Mucosa of descending colon (tissue), 3 donors: ENCODE data around the gene NF2. TPM values are rescaled to one million over a fixed set of nuclear protein-coding genes. Genes with fewer than 3 reads are reported as not detected.
A peak's percentile ranks its signal among the peaks of the same experiment; 100 is the strongest.

ENCODE experiments used
- ATAC-seq: fragments of 200-7000 bp; cut with Tn5 transposase; one replicate; pipeline ENCODE4 v1.9.1; 2020; ENCODE audit warnings: mild to moderate bottlenecking, moderate library complexity
- DNase-seq, 3 donors: peaks; one replicate each; pipeline ENCODE4 v3.0.0-alpha.2; 2020
- H3K36me3 ChIP-seq: fragments of 200-600 bp; one replicate; pipeline ENCODE4 v1.8.0; 2021; ENCODE audit warnings: low read depth, mild to moderate bottlenecking
- H3K4me1 ChIP-seq: fragments of 200-600 bp; one replicate; pipeline ENCODE4 v1.8.0; 2021; ENCODE audit warnings: low read depth, mild to moderate bottlenecking
- H3K4me3 ChIP-seq: fragments of 200-600 bp; one replicate; pipeline ENCODE4 v1.8.0; 2021; ENCODE audit warnings: mild to moderate bottlenecking
- H3K9me3 ChIP-seq: fragments of 200-600 bp; one replicate; pipeline ENCODE4 v1.8.0; 2021; ENCODE audit warnings: mild to moderate bottlenecking
- CTCF ChIP-seq: fragments of 200-600 bp; IDR thresholded peaks from one replicate; pipeline ENCODE4 v1.8.0; 2022; ENCODE audit warnings: antibody characterized with exemption, mild to moderate bottlenecking
- intact Hi-C, 2 donors: fragments of 100-400 bp; cut with DNase I in 1 of 2; cut with micrococcal nuclease in 1 of 2; formaldehyde crosslinking; loops; one replicate each; pipeline versions ENCODE4 v1.11.0 to v1.11.1; 2022; cut with DNase I, micrococcal nuclease
- total RNA-seq, 3 donors: library from RNA; stranded (reverse); fragmentation: NEBNext Ultra II Directional in 2 of 3; extraction: Animal tissue kit (Norgen Biotek cat#: 25700) in 2 of 3; gene quantifications; one replicate each; pipeline versions ENCODE4 v1.2.1 to v1.2.4, GENCODE V29; 2021 to 2023
- donor health status: DM: no; HTN: no; CAD: no; lungs with moderate emphysema.
- donor health status: DM: no; HTN: no; CAD: no.
- donor health status: DM: no; HTN: yes; CAD: no.

The NF2 gene
- total RNA-seq, 3 donors from 2014 or later: 32.3 to 45.2 (median 43.1) TPM

DNA sequence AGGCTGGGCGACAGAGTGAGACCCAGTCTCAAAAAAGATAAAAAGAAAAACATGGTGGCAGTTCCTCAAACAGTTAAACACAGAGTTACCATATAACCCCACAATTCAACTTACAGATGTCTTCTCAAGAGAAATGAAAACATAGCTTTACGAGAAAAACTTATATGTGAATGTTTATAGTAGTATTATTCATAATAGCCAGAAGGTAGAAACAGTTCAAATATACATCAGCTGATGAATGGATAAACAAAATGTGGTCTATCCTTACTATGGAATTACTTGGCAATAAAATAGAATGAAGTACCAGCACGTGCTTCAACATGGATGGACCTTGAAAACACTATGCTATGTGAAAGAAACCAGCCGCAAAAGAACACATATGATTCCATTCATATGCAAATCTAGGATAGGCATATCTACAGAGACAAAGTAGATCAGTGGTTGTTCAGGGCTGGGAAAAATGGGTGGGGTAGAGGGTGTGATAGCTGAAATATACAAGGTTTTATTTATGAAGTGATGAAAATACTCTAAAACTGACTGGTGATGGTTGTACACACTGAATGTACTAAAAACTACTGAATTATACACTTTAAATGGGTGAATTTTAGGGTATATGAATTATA lies 12.4 kb downstream of the NF2 start:
- H3K4me3 ChIP-seq: no peak overlapping the region
- no peak for TF ChIP-seq CTCF
- H3K9me3 ChIP-seq: peaks cover 4% of the 10 kb centered on the region
- no peaks in the 10 kb centered on the region for H3K36me3 ChIP-seq
- intact Hi-C loops: no loop called here
- no peak for DNase-seq
- no peak for ATAC-seq
- peaks cover 5% of the 10 kb centered on the region for H3K4me1 ChIP-seq

GRCh38 chr22:29617922-29618629 lies 14.6 kb downstream of the NF2 start:
- peak; percentile 36 for ATAC-seq

GRCh38 chr22:29621761-29622526 lies 18.5 kb downstream of the NF2 start:
- no peak for TF ChIP-seq CTCF
- peak; percentile 78 for ATAC-seq
- DNase-seq: no peak
- no peaks in the 10 kb centered on the region for H3K9me3 ChIP-seq
- intact Hi-C loops: loop anchor here in 1 of 2 donors (10.0 kb wide), 1 partner anchor 463 kb away; the partner anchor contains the start of gene HORMAD2
- H3K36me3 ChIP-seq: no peaks in the 10 kb centered on the region
- no peak overlapping the region for H3K4me3 ChIP-seq
- peaks cover 10% of the 10 kb centered on the region for H3K4me1 ChIP-seq

More at GRCh38 chr22:29617922-29618629, 14.6 kb downstream of the NF2 start:
- no peak for TF ChIP-seq CTCF
- no peak overlapping the region for H3K4me3 ChIP-seq
- DNase-seq: no peak
- H3K4me1 ChIP-seq: peaks cover 5% of the 10 kb centered on the region
- H3K9me3 ChIP-seq: no peaks in the 10 kb centered on the region
- intact Hi-C loops: no loop called here
- no peaks in the 10 kb centered on the region for H3K36me3 ChIP-seq

- Histone ChIP-seq H3K9me3 (no peaks in the 10 kb centered on the region), H3K4me3 (no peak overlapping the region), H3K4me1 (peaks cover 6% of the 10 kb centered on the region), H3K36me3 (no peaks in the 10 kb centered on the region)
- intact Hi-C loops: loop anchor here in 1 of 2 donors (10.0 kb wide), 1 partner anchor 462 kb away; the partner anchor contains the start of gene HORMAD2
- no peak for DNase-seq
- no peak for TF ChIP-seq CTCF
- no peak for ATAC-seq
These were observed 19.6 kb downstream of the NF2 start for GRCh38 chr22:29623059-29623458.

DNA sequence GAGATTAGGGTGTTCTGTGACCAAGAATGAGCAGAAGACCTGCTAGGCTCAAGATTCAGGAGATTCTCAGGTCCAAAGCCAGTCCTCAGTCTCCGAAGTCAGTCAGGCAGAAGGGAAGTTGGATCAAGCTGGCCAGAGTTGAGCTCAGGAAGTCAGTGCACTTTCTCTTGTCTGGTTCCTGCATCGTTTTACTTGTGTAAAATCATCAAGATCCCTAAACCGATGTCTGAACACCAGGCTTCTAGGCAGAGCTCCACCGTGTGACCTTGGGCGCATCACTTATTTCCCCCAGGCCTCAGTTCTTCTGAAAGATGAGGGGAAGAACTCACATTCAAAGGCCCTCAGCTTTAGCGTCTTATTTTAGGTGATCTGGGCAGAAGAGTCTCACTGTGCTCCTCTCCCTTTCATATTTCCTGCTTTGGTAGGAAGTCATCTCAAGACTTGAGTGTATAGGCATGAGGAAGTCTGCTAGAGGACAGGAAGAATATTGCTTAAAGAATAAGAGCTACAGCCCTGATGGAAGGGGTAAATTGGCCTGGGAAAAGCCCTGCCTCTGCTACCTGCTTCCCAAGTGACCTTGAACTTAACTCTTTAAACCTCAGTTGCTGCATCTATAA lies 20.2 kb downstream of the NF2 start:
- Histone ChIP-seq H3K4me3 (no peak overlapping the region), H3K4me1 (peaks cover 5% of the 10 kb centered on the region), H3K9me3 (no peaks in the 10 kb centered on the region), H3K36me3 (no peaks in the 10 kb centered on the region)
- no peak for TF ChIP-seq CTCF
- DNase-seq (no peak), ATAC-seq (no peak)
- intact Hi-C loops: loop anchor here in 1 of 2 donors (10.0 kb wide), 1 partner anchor 461 kb away; the partner anchor contains the start of gene HORMAD2
